Omental fat pad (tissue), 4 donors: Measurements from ENCODE around the gene AVL9. TPM values are rescaled to one million over a fixed set of nuclear protein-coding genes. Genes with fewer than 3 reads are reported as not detected.

Source experiments
- ATAC-seq: fragments of 150-250 bp; one replicate; pipeline ENCODE4 v1.9.1; 2016; ENCODE audit warnings: mild to moderate bottlenecking, moderate library complexity; ENCODE audit not compliant: low FRiP score
- DNase-seq: peaks from one replicate; pipeline ENCODE4 v3.0.0-alpha.2; 2019; ENCODE audit warnings: low spot score
- total RNA-seq, 4 donors: library from RNA; depleted of rRNA; stranded (reverse); fragments of >200 nt; gene quantifications; one replicate each; pipeline ENCODE4 v1.1.0, GENCODE V29; 2016
- TF ChIP-seq, protein P1 (sequence below), 3 donors: fragments of 450-650 bp; IDR thresholded peaks; one replicate each; pipeline ENCODE4 v1.5.1; 2016 to 2017; ENCODE audit warnings: antibody characterized with exemption in 3 of 3, mild to moderate bottlenecking in 3 of 3, moderate library complexity in 2 of 3

Gene AVL9
- total RNA-seq, 4 donors from 2014 or later: 20.7 to 42.2 (median 29.2) TPM

DNA sequence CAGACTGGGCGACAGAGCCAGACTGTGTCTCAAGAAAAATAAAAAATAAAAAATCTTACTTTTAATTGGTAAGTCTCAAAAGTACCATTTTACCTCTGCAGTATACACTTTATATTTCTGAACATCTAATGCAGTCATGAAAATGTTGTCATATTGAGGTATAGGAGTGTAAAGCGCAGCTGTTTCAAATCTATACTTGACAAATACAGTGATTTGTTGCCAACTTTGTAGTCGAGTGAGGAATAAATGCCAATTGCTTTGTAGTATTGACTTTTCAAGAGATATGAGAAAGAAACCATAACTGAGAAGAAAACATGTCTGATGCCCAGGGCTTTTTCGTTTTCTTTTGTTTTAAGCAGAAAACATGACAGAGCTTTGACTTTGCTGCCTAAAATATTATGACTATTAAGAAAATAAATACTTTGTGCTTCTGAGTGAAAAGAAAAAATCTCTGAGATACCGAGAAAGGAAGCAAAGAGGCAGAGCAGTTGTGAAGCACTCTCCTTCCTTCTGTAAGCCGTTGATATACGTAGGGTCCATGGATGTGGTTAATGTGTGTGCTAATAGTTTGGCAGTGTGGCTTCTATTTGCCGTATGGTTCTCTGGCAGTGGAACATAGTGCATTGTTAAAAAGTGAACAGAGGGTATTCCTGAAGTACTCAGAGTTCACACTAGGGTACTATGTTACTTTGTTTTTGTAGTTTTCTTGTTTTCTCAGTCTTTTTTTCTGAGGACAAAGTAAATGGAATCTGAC lies 38.2 kb downstream of the AVL9 start:
- ATAC-seq (no peak), DNase-seq (no peak)
- TF ChIP-seq, protein P1, sequence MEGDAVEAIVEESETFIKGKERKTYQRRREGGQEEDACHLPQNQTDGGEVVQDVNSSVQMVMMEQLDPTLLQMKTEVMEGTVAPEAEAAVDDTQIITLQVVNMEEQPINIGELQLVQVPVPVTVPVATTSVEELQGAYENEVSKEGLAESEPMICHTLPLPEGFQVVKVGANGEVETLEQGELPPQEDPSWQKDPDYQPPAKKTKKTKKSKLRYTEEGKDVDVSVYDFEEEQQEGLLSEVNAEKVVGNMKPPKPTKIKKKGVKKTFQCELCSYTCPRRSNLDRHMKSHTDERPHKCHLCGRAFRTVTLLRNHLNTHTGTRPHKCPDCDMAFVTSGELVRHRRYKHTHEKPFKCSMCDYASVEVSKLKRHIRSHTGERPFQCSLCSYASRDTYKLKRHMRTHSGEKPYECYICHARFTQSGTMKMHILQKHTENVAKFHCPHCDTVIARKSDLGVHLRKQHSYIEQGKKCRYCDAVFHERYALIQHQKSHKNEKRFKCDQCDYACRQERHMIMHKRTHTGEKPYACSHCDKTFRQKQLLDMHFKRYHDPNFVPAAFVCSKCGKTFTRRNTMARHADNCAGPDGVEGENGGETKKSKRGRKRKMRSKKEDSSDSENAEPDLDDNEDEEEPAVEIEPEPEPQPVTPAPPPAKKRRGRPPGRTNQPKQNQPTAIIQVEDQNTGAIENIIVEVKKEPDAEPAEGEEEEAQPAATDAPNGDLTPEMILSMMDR (IDR thresholded peaks at IDR 0.05): no peak

DNA sequence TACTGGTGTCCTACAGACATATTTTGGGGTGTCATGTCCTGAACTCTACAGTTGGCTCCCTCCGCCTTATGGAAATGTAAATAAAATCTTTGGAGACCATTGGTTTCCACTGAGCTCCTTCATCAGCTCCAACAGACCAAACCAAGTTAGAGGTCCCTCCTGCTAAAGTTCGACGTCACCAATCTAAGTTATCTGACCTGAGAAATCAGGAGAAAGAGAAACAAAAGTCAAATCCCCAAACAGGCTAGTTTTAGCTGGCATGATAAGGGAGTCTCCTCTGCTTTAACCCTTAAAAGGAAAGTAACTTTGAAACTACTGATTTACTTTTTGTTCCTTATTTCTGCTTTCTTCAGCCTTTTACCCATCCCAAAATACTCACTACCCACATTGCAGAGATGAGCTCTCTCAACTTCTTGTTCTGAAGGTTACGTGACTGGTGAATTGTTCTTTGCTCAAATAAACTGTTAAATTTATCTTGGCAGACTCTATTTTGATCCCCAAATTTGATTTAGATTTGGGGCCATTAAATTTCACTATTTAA lies 39.9 kb downstream of the AVL9 start:
- DNase-seq (no peak), ATAC-seq (no peak)
- TF ChIP-seq, protein P1 (IDR thresholded peaks at IDR 0.05): no peak

DNA sequence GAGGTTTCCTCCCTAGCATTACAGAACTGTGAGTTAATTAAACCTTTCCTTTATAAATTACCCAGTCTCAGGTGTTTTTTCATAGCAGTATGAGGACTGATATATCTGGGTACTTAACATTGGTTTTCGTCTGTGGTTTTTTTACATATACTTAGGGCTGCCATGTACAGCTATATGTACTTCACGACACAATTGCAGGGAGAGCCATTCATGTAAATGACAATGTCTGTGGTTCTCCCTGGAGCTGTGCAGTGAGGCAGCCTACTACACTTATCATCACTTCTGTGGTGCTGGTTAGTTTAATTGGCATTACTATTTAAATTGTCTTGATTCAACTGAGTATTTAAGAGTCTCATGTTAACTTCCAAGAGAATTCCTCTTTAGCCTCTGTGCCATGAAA lies 40.7 kb downstream of the AVL9 start:
- ATAC-seq (no peak), DNase-seq (no peak)
- TF ChIP-seq, protein P1 (IDR thresholded peaks at IDR 0.05): no peak

DNA sequence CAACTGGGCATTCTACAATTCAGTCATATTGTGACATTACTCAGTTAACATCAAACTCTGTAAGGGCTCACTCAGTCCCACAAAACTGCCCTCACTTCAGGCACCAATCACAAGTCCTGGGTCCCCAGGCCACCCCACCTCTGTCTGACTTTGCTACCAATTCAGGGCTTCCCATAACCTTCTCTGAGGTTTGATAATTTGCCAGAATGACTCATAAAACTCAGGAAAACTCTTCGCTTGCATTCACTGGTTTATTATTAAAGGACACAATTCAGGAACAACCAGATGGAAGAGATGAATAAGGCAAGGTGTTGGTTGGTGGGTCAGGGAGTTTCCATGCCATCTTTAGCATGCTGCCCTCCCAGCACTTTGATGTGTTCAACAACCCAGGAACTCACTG lies 41.3 kb downstream of the AVL9 start:
- ATAC-seq (no peak), DNase-seq (no peak)
- TF ChIP-seq, protein P1 (IDR thresholded peaks at IDR 0.05): no peak

DNA sequence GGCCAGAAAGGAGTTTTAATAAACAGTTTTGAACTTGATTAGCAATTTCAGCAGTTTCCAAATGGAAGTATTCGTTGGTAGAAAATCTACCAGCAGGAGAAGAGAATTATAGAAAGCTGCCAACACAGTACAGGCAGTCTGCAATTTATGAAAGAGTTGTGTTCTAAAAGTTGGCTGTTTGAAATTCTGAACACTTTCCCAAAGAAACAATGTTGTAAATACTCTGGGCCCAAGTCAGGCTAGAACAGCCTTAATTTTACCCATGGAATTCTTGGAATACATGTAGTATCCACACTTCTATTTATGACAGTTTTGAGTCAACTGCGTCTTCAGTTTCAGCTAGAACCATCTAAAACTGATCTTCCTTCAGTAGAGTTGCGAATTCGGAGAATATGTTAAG lies 42.5 kb downstream of the AVL9 start:
- TF ChIP-seq, protein P1 (IDR thresholded peaks at IDR 0.05): no peak
- DNase-seq (no peak), ATAC-seq (no peak)

DNA sequence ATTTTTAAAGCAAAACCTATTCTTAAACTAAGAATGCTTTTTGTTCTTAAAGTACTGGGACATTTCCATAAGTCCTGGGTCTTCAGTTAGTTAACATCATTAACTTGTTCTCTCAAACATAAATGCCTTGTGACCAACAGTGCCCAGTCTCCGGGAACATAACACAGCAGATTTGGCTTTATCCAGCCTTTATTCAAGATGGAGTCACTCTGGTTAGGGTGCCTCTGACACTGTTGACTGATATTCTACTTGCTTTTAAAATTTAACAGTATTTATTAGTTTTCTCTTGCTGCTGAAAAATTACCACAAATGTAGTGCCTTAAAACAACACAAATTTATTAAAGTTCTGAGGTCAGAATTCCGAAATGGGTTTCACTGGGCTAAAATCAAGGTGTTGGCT lies 44.1 kb downstream of the AVL9 start:
- TF ChIP-seq, protein P1 (IDR thresholded peaks at IDR 0.05): no peak
- DNase-seq: no peak
- ATAC-seq: no peak
